ENCODE measurements around the gene TFAP2A. TPM values are rescaled to one million over a fixed set of nuclear protein-coding genes. Genes with fewer than 3 reads are reported as not detected.
A peak's percentile ranks its signal among the peaks of the same experiment; 100 is the strongest.

Gene TFAP2A
- total RNA-seq, 1 donor from 2014 or later = 3.4 TPM

DNA sequence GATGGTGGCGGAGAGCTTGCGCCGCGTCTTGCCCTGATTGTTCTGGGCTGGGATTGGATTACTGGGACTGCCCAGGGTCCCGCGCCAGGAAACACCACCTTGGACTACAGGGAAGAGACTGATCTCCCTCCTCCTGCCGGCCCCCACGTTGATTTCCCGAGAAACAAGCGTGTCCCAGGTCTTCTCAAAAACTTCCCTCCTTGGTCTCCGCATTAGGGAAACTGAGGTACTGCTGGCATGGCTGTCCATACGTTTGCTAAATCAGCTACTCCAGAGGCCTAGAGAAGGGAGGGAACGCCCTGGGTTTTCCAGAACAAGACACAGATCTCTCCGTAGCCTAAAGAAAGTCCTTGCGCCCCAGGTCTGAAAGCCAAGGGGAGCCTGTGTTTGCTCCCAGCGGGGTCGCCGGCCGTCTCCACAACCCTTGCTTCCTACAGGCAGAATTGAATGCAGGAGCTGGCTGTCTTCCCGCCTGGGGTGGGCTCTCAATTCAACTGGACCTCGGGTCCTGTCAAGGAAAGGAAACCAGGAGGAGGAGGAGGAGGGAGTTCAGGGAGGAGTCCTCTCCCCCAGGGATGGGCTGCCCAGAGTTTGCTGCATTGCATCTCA, 29.2 kb downstream of the TFAP2A start:
- no peak for DNase-seq (ENCODE audit: low read depth)
- TF ChIP-seq, protein P1, sequence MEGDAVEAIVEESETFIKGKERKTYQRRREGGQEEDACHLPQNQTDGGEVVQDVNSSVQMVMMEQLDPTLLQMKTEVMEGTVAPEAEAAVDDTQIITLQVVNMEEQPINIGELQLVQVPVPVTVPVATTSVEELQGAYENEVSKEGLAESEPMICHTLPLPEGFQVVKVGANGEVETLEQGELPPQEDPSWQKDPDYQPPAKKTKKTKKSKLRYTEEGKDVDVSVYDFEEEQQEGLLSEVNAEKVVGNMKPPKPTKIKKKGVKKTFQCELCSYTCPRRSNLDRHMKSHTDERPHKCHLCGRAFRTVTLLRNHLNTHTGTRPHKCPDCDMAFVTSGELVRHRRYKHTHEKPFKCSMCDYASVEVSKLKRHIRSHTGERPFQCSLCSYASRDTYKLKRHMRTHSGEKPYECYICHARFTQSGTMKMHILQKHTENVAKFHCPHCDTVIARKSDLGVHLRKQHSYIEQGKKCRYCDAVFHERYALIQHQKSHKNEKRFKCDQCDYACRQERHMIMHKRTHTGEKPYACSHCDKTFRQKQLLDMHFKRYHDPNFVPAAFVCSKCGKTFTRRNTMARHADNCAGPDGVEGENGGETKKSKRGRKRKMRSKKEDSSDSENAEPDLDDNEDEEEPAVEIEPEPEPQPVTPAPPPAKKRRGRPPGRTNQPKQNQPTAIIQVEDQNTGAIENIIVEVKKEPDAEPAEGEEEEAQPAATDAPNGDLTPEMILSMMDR (IDR thresholded peaks at IDR 0.05; ENCODE audit: insufficient read depth, low read length, severe bottlenecking) = no peak
- no peak for FAIRE-seq
- Histone ChIP-seq H3K36me3 (ENCODE audit: control insufficient read depth, insufficient read depth, low read length) (no peaks in the 10 kb centered on the region), H3K4me3 (ENCODE audit: low read depth, low read length) (no peak overlapping the region), H3K27me3 (ENCODE audit: control insufficient read depth, insufficient read depth, low read length) (no peaks in the 10 kb centered on the region)

DNA sequence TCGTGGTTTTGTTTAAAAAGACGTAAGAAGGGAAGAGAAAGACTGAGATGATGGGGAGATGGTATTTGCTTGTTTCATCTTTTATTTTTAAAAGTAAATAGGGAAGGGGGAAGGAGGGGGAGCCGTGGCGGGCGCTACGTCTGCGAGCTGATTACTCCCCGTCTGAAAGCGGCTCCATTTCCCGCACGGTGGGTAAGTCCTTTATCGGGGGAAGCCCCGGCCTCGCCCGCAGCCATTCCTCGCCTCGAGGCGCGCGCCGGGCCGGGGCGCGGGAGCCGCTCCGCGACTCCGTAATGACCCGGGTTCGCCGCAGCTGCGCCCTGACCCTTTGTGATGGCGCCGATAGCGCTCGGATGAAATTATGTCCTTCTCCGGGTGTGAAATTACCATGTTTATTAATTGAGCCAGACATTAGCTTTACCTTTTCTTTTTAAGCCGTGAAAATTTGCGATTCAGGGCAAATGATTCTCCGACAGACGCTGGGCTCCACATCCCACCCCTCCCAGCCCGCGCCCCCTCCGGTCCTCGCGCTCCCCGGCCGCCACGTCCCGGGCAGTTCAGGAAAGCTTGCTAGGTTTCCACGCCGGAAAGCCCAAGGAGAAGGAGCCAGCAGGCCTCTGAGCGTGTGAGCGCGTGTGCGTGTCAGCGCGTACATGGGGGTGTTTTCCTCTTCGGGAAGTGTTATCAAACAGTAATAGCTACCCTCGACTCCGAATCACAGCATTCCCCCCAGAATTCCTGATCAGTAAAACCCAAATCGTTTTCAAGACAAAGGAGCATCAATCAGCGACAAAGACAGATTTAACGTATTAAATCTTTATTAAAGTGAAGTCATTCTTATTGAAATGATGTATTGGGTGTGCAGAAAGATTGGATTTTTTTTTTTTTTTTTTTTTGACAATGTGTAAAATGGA, 30.0 kb downstream of the TFAP2A start:
- H3K36me3 ChIP-seq (ENCODE audit: control insufficient read depth, insufficient read depth, low read length) = no peaks in the 10 kb centered on the region
- H3K27me3 ChIP-seq (ENCODE audit: control insufficient read depth, insufficient read depth, low read length) = no peaks in the 10 kb centered on the region
- TF ChIP-seq, protein P1 (IDR thresholded peaks at IDR 0.05; ENCODE audit: insufficient read depth, low read length, severe bottlenecking) = no peak
- no peak for DNase-seq (ENCODE audit: low read depth)
- H3K4me3 ChIP-seq (ENCODE audit: low read depth, low read length) = peak overlapping the region; percentile 17
- no peak for FAIRE-seq

DNA sequence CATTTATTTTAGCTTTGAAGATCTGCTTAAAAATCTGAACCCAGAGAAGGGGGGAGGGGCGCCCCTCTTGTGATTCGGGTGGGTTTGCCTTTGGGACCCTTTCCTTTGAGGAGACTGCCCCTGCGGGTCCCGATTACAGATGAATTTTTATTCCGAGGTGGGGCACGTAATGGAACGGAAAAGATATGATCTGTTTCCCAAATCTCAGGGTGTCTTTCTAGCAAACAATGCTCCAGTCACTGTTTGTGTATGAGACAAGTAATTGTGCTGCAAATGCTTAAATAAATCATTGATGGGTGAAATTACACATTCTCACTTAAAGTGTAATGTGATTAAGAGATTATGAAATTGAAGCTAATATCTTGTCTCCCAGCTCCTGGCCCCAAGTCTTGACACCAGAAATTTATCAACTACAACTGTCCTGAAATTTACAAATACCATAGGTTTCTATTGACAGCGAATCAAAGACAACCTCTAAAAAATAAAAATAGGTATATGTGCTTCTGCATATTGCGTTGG, 30.7 kb downstream of the TFAP2A start:
- FAIRE-seq (no peak), DNase-seq (ENCODE audit: low read depth) (no peak)
- H3K36me3 ChIP-seq (ENCODE audit: control insufficient read depth, insufficient read depth, low read length) = no peaks in the 10 kb centered on the region
- TF ChIP-seq, protein P1 (IDR thresholded peaks at IDR 0.05; ENCODE audit: insufficient read depth, low read length, severe bottlenecking) = no peak
- no peaks in the 10 kb centered on the region for H3K27me3 ChIP-seq (ENCODE audit: control insufficient read depth, insufficient read depth, low read length)
- peak overlapping the region; percentile 43 for H3K4me3 ChIP-seq (ENCODE audit: low read depth, low read length)

DNA sequence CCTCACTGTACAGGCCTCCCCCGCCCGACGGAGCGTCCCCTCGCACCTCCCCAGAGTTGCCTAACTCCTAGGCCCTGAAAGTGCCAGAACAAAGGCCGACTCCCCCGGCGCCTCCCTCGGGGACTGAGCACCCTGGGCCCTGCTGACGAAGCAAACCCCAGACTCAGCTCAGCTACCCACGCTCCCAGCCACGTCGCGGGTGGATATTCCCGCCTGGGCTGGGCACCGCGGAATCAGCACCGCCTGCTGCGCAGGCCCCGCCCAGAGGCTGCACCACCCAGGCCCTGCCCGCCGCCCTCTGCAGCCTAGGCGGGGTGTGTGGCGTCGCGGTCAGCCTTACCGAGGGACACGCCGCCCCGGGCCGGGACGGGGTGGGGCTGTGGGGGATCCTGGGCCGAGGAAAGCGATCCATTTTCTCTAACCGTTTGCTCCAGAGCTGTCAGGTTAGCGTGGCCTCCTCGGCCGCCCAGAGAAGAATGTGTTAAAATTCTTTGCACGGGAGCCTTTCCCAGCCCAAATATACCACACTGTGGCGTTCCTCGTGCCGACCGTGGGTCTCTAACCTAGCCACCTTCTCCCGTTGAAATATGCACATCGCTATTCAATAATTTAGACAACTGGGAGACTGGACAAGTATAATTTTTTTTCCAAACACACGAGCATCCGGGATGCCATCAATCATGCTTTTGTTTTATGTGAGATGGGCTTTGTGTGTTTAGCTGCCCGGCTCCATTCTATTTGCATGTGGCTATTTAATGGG, 31.4 kb downstream of the TFAP2A start:
- Histone ChIP-seq H3K27me3 (ENCODE audit: control insufficient read depth, insufficient read depth, low read length) (no peaks in the 10 kb centered on the region), H3K4me3 (ENCODE audit: low read depth, low read length) (peak overlapping the region; percentile 43), H3K36me3 (ENCODE audit: control insufficient read depth, insufficient read depth, low read length) (no peaks in the 10 kb centered on the region)
- DNase-seq (ENCODE audit: low read depth) (no peak), FAIRE-seq (no peak)
- TF ChIP-seq, protein P1 (IDR thresholded peaks at IDR 0.05; ENCODE audit: insufficient read depth, low read length, severe bottlenecking) = no peak

DNA sequence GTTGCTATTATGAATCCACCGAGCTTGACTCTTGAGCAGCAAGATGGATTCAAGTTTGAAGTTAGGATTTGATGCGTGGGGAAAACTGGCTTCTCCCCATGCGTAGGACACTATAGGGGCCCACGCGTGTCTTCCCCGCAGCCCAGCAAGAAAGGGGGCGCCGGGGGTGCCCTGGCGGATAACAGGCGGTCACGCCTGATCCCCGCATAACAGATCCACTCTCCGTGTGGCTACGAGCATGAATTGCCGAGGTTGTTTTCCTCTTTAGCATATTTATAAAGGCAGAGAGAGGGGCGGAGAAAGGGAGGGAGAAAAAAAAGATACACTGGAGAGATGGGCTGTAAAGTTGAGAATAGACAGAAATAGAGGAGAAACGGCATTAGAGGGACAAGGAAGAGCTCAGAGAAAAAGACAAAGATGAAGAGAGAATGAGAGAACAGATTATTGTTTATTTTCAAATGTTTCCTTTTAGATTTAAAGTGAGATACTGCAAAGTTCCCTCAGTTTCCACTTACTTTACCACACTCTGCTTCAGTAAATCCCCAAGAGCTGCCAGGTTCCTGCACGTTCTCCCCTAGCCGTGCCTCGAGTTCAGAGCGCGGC, 32.0 kb downstream of the TFAP2A start:
- H3K36me3 ChIP-seq (ENCODE audit: control insufficient read depth, insufficient read depth, low read length) = no peaks in the 10 kb centered on the region
- no peaks in the 10 kb centered on the region for H3K27me3 ChIP-seq (ENCODE audit: control insufficient read depth, insufficient read depth, low read length)
- DNase-seq (ENCODE audit: low read depth) (no peak), FAIRE-seq (no peak)
- peak overlapping the region; percentile 43 for H3K4me3 ChIP-seq (ENCODE audit: low read depth, low read length)
- TF ChIP-seq, protein P1 (IDR thresholded peaks at IDR 0.05; ENCODE audit: insufficient read depth, low read length, severe bottlenecking) = no peak
